Gastroesophageal sphincter (tissue), 4 donors: ENCODE measurements around the gene TPCN1. TPM values are rescaled to one million over a fixed set of nuclear protein-coding genes. Genes with fewer than 3 reads are reported as not detected.

Experiments used
- ATAC-seq: fragments of 150-250 bp; one replicate; pipeline ENCODE4 v1.9.1; 2016; ENCODE audit warnings: mild to moderate bottlenecking, moderate library complexity
- H3K27ac ChIP-seq, 4 donors: fragments of 200-600 bp; sonication (generic) in 3 of 4; 1 replicate in 3 of 4; 2 replicates in 1 of 4; pipeline ENCODE4 v1.5.1; 2016 to 2019
- H3K27me3 ChIP-seq: fragments of 200-600 bp; sonication (generic); one replicate; pipeline ENCODE4 v1.5.1; 2019
- H3K36me3 ChIP-seq, 2 donors: fragments of 200-600 bp; sonication (generic); one replicate each; pipeline ENCODE4 v1.5.1; 2019; ENCODE audit warnings: control low read depth in 1 of 2
- H3K4me1 ChIP-seq, 3 donors: fragments of 200-600 bp; sonication (generic); 1 replicate in 2 of 3; 2 replicates in 1 of 3; pipeline ENCODE4 v1.5.1; 2016 to 2019; ENCODE audit warnings: control low read depth in 2 of 3
- H3K4me3 ChIP-seq, 2 donors: fragments of 200-600 bp; sonication (generic); one replicate each; pipeline ENCODE4 v1.5.1; 2019; ENCODE audit warnings: mild to moderate bottlenecking in 1 of 2, moderate library complexity in 1 of 2
- H3K9me3 ChIP-seq, 3 donors: fragments of 200-600 bp; sonication (generic); one replicate each; pipeline ENCODE4 v1.5.1; 2017 to 2019; ENCODE audit warnings: control low read depth in 2 of 3
- CTCF ChIP-seq, 4 experiments: fragments of 200-600 bp in 2 of 4; fragments of 450-650 bp in 2 of 4; sonication (generic) in 1 of 4; IDR thresholded peaks; one replicate each; pipeline ENCODE4 v1.5.1; 2017 to 2019; ENCODE audit warnings: antibody characterized with exemption in 4 of 4, mild to moderate bottlenecking in 2 of 4, moderate library complexity in 2 of 4
- EP300 ChIP-seq: sonication (generic); formaldehyde crosslinking; IDR thresholded peaks from one replicate; pipeline ENCODE4 v1.6.1; 2017; ENCODE audit warnings: antibody characterized with exemption, mild to moderate bottlenecking
- POLR2A ChIP-seq, 2 donors: fragments of 450-650 bp; IDR thresholded peaks; one replicate each; pipeline ENCODE4 v1.6.1; 2017; ENCODE audit warnings: antibody characterized with exemption in 2 of 2, mild to moderate bottlenecking in 2 of 2, moderate library complexity in 1 of 2
- POLR2AphosphoS5 ChIP-seq: sonication (generic); formaldehyde crosslinking; IDR thresholded peaks from one replicate; pipeline ENCODE4 v1.6.1; 2017; ENCODE audit warnings: antibody characterized with exemption
- WGBS, 2 donors: methylation state at CpG; one replicate each; pipeline ENCODE4 v1.1.5; 2018; ENCODE audit warnings: low coverage in 1 of 2; 5-methylcytosine and 5-hydroxymethylcytosine counted together
- total RNA-seq, 4 donors: library from RNA; depleted of rRNA; stranded (reverse); fragments of >200 nt; gene quantifications; one replicate each; pipeline ENCODE4 v1.1.0, GENCODE V29; 2016

The TPCN1 gene
- total RNA-seq, 4 donors from 2014 or later = 24.0 to 47.0 (median 37.3) TPM

DNA sequence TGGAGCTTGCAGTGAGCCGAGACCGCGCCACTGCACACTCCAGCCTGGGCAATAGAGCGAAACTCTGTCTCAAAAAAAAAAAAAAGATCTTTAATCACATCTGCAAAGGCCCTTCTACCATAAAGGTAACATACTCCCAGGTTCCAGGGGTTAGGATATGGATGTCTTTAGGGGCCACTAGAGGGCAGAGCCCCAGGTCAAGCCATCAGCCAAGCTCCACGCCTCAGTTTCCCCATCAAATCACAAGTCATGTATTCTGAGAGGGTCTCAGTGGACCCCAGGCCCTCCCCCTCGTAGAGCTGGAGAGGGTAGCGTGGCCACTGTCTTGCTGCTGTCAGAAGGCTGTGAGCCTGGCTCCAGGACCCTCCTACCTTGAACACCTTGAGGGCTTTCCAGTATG lies 94.9 kb downstream of the TPCN1 start:
- no peaks in the 10 kb centered on the region for H3K27me3 ChIP-seq

GRCh38 chr12:113317122-113317521 lies 95.9 kb downstream of the TPCN1 start:
- no peaks in the 10 kb centered on the region for H3K9me3 ChIP-seq
- no peaks in the 10 kb centered on the region for H3K27me3 ChIP-seq
- 100% methylated on average over 6 of the region's 6 CpGs; no CpG with 5 or more reads in 1 of the 2 donors for WGBS, 2 donors
- no peak for ATAC-seq
- H3K4me1 ChIP-seq = peaks cover 0 to 4% (median 0%) of the 10 kb centered on the region in 3 donors
- TF ChIP-seq POLR2A (IDR thresholded peaks at IDR 0.05) (no peak), EP300 (no peak), CTCF (IDR thresholded peaks at IDR 0.05) (no peak), POLR2AphosphoS5 (no peak)
- no peak overlapping the region for H3K27ac ChIP-seq
- H3K36me3 ChIP-seq = peaks cover 0 to 98% of the 10 kb centered on the region in 2 donors
- no peak overlapping the region for H3K4me3 ChIP-seq

More for the DNA sequence above, 94.9 kb downstream of the TPCN1 start:
- Histone ChIP-seq H3K4me1 (peaks cover 0 to 4% (median 0%) of the 10 kb centered on the region in 3 donors), H3K9me3 (no peaks in the 10 kb centered on the region), H3K27ac (no peak overlapping the region), H3K36me3 (peaks cover 0 to 100% of the 10 kb centered on the region in 2 donors), H3K4me3 (no peak overlapping the region)
- ATAC-seq = no peak
- TF ChIP-seq POLR2AphosphoS5 = no peak
- TF ChIP-seq CTCF (IDR thresholded peaks at IDR 0.05) = no peak
- TF ChIP-seq EP300 = no peak
- no peak for TF ChIP-seq POLR2A (IDR thresholded peaks at IDR 0.05)
- no CpG with 5 or more reads among the region's 7 CpGs for WGBS, 2 donors

DNA sequence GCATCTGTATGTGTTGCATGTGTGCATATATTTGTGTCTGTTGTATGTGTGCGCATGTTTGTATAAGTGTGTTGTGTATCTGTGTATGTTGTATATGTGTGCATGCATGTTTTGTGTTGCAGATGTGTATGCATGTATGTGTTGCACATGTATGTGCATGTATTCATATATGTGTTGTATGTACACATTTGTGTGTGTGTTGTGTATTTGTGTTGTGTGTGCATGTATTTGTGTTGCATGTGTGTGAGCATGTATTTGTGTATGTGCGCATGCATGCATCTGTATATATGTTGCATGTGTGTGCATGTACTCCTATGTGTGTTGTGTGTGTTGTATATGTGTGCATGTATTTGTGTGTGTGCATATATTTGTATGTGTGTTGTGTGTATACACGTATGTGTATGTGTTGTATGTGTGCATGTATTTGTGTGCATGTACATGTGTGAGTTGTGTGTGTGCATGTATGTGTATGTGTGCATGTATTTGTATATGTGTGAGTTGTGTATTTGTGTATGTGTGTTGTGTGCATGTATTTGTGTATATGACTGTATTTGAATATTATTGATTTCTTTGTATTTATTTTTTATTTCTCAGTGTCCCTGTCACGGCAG lies 96.9 kb downstream of the TPCN1 start:
- H3K27ac ChIP-seq = no peak overlapping the region
- TF ChIP-seq POLR2A (IDR thresholded peaks at IDR 0.05) (no peak), EP300 (no peak), POLR2AphosphoS5 (no peak), CTCF (IDR thresholded peaks at IDR 0.05) (no peak)
- no peak overlapping the region for H3K4me3 ChIP-seq
- H3K27me3 ChIP-seq = no peaks in the 10 kb centered on the region
- peaks cover 0 to 4% (median 0%) of the 10 kb centered on the region in 3 donors for H3K4me1 ChIP-seq
- WGBS, 2 donors = 83 to 92% methylated on average over 2 to 4 of the region's 4 CpGs
- H3K9me3 ChIP-seq = no peaks in the 10 kb centered on the region
- H3K36me3 ChIP-seq = peaks cover 0 to 96% of the 10 kb centered on the region in 2 donors
- ATAC-seq = no peak

DNA sequence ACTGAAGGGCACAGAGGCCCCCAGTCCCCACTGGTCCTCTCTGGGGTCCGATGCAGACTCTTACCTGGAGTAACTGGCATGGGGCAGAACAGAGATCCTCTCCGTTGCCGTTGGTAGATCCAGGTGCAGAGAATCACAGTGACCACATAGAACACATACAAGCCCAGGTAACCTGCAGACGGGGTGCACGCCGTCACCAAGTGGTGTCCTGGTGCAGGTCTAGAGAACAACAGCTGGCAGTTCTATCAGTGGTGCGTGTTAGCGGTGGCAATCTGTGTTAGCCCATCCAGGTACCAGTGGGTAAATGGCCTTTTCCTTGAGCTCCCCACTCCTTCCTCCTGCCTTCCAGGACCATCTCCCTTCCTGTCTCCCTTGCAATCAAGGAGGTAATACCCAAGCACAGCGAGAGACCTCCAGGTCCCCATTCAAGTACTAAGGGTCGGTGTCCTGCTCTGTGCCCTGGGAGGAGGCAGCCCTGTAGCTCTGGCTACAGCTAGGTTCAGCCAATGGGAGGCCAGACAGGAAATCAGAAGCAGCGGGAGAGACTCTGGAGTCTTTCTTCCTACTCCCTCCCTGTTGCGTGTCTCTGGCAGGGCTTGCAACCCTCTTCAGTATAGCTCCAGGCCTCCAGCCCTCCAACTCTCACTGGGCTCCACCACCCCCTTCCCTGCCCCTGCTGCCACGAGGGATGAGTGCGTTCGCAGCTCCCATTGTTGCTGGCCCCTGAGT lies 97.8 kb downstream of the TPCN1 start:
- WGBS, 2 donors = 92 to 94% methylated on average over 4 to 6 of the region's 15 CpGs
- Histone ChIP-seq H3K4me3 (no peak overlapping the region), H3K4me1 (peaks cover 0 to 4% (median 0%) of the 10 kb centered on the region in 3 donors), H3K27me3 (no peaks in the 10 kb centered on the region), H3K36me3 (peaks cover 0 to 91% of the 10 kb centered on the region in 2 donors), H3K9me3 (no peaks in the 10 kb centered on the region), H3K27ac (no peak overlapping the region)
- TF ChIP-seq CTCF (IDR thresholded peaks at IDR 0.05) = no peak
- no peak for TF ChIP-seq POLR2A (IDR thresholded peaks at IDR 0.05)
- no peak for TF ChIP-seq EP300
- no peak for TF ChIP-seq POLR2AphosphoS5
- no peak for ATAC-seq
